ENCODE measurements around the gene EPS8L1.

DNA sequence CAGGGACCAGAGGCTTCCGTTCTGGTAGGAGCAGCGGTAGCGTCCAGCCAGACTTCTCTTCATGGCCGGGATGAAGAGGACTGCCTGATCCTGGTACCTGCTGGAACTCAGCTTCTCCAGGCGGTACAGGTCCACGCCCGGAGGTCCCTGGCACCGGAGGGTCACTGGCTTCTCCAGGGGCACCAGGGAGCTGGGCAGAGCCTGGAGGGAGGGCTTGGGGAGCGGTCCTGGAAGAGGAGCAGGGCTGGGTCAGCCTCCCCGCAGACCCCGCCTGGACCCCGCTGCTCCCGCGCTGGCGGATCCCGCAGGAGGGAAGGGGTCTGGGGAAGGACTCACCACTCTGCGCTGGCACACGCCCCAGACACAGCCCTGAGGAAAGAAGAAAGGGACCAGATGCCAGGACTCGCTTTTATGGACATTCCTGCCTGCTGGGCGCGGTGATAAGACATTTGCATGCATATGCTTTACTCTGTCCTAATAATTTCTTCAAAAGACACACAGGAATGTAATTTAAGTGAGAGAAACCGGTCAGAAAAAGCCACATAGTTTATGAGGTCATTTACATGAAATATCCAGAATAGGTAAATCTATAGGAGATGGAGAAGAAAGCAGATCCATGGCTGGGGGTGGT lies 43.4 kb upstream of the EPS8L1 start:
- TF ChIP-seq, protein P1, sequence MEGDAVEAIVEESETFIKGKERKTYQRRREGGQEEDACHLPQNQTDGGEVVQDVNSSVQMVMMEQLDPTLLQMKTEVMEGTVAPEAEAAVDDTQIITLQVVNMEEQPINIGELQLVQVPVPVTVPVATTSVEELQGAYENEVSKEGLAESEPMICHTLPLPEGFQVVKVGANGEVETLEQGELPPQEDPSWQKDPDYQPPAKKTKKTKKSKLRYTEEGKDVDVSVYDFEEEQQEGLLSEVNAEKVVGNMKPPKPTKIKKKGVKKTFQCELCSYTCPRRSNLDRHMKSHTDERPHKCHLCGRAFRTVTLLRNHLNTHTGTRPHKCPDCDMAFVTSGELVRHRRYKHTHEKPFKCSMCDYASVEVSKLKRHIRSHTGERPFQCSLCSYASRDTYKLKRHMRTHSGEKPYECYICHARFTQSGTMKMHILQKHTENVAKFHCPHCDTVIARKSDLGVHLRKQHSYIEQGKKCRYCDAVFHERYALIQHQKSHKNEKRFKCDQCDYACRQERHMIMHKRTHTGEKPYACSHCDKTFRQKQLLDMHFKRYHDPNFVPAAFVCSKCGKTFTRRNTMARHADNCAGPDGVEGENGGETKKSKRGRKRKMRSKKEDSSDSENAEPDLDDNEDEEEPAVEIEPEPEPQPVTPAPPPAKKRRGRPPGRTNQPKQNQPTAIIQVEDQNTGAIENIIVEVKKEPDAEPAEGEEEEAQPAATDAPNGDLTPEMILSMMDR (IDR thresholded peaks at IDR 0.05), result no peak
- TF ChIP-seq, protein P2, sequence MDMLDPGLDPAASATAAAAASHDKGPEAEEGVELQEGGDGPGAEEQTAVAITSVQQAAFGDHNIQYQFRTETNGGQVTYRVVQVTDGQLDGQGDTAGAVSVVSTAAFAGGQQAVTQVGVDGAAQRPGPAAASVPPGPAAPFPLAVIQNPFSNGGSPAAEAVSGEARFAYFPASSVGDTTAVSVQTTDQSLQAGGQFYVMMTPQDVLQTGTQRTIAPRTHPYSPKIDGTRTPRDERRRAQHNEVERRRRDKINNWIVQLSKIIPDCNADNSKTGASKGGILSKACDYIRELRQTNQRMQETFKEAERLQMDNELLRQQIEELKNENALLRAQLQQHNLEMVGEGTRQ (IDR thresholded peaks at IDR 0.05; ENCODE audit: borderline replicate concordance, low read depth, low read length), result no peak
- no peak for TF ChIP-seq RAD21 (IDR thresholded peaks at IDR 0.05; ENCODE audit: low read length)
- TF ChIP-seq JUND (IDR thresholded peaks at IDR 0.05), result no peak
- no peak for TF ChIP-seq NRF1 (IDR thresholded peaks at IDR 0.05; ENCODE audit: low read depth, low read length)
- no peak for TF ChIP-seq EP300 (IDR thresholded peaks at IDR 0.05; ENCODE audit: borderline replicate concordance in 1 of 2, low read depth in 1 of 2, low read length in 1 of 2)
- TF ChIP-seq, protein P3, sequence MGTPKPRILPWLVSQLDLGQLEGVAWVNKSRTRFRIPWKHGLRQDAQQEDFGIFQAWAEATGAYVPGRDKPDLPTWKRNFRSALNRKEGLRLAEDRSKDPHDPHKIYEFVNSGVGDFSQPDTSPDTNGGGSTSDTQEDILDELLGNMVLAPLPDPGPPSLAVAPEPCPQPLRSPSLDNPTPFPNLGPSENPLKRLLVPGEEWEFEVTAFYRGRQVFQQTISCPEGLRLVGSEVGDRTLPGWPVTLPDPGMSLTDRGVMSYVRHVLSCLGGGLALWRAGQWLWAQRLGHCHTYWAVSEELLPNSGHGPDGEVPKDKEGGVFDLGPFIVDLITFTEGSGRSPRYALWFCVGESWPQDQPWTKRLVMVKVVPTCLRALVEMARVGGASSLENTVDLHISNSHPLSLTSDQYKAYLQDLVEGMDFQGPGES (IDR thresholded peaks at IDR 0.05; ENCODE audit: low read depth, low read length), result no peak
- TF ChIP-seq NFIC (IDR thresholded peaks at IDR 0.05; ENCODE audit: borderline replicate concordance), result no peak
- TF ChIP-seq, protein P4, sequence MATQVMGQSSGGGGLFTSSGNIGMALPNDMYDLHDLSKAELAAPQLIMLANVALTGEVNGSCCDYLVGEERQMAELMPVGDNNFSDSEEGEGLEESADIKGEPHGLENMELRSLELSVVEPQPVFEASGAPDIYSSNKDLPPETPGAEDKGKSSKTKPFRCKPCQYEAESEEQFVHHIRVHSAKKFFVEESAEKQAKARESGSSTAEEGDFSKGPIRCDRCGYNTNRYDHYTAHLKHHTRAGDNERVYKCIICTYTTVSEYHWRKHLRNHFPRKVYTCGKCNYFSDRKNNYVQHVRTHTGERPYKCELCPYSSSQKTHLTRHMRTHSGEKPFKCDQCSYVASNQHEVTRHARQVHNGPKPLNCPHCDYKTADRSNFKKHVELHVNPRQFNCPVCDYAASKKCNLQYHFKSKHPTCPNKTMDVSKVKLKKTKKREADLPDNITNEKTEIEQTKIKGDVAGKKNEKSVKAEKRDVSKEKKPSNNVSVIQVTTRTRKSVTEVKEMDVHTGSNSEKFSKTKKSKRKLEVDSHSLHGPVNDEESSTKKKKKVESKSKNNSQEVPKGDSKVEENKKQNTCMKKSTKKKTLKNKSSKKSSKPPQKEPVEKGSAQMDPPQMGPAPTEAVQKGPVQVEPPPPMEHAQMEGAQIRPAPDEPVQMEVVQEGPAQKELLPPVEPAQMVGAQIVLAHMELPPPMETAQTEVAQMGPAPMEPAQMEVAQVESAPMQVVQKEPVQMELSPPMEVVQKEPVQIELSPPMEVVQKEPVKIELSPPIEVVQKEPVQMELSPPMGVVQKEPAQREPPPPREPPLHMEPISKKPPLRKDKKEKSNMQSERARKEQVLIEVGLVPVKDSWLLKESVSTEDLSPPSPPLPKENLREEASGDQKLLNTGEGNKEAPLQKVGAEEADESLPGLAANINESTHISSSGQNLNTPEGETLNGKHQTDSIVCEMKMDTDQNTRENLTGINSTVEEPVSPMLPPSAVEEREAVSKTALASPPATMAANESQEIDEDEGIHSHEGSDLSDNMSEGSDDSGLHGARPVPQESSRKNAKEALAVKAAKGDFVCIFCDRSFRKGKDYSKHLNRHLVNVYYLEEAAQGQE (IDR thresholded peaks at IDR 0.05; ENCODE audit: low read depth, low read length), result no peak
- no peak for TF ChIP-seq YY1 (IDR thresholded peaks at IDR 0.05; ENCODE audit: low read depth)
